ENCODE results near the gene PYGM. TPM values are rescaled to one million over a fixed set of nuclear protein-coding genes. Genes with fewer than 3 reads are reported as not detected.

The PYGM gene
- total RNA-seq, 1 donor from 2014 or later, result 0.26 TPM

- TF ChIP-seq CTCF (IDR thresholded peaks at IDR 0.05; ENCODE audit: insufficient read depth, low read length, severe bottlenecking), result no peak
- H3K4me3 ChIP-seq (ENCODE audit: low read depth, low read length), result no peak overlapping the region
- DNase-seq (ENCODE audit: low read depth) (no peak), FAIRE-seq (no peak)
- no peaks in the 10 kb centered on the region for H3K27me3 ChIP-seq (ENCODE audit: control insufficient read depth, insufficient read depth, low read length)
- H3K36me3 ChIP-seq (ENCODE audit: control insufficient read depth, insufficient read depth, low read length), result peaks cover 65% of the 10 kb centered on the region
These were observed 7.1 kb upstream of the PYGM start for GRCh38 chr11:64766881-64767280.

- DNase-seq (ENCODE audit: low read depth), result no peak
- Histone ChIP-seq H3K4me3 (ENCODE audit: low read depth, low read length) (no peak overlapping the region), H3K36me3 (ENCODE audit: control insufficient read depth, insufficient read depth, low read length) (peaks cover 60% of the 10 kb centered on the region), H3K27me3 (ENCODE audit: control insufficient read depth, insufficient read depth, low read length) (no peaks in the 10 kb centered on the region)
- no peak for TF ChIP-seq CTCF (IDR thresholded peaks at IDR 0.05; ENCODE audit: insufficient read depth, low read length, severe bottlenecking)
- no peak for FAIRE-seq
These were observed 6.3 kb upstream of the PYGM start for GRCh38 chr11:64765851-64766665.

- Histone ChIP-seq H3K27me3 (ENCODE audit: control insufficient read depth, insufficient read depth, low read length) (no peaks in the 10 kb centered on the region), H3K4me3 (ENCODE audit: low read depth, low read length) (no peak overlapping the region), H3K36me3 (ENCODE audit: control insufficient read depth, insufficient read depth, low read length) (peaks cover 54% of the 10 kb centered on the region)
- peak; percentile 20 for TF ChIP-seq CTCF (IDR thresholded peaks at IDR 0.05; ENCODE audit: insufficient read depth, low read length, severe bottlenecking)
- no peak for FAIRE-seq
- no peak for DNase-seq (ENCODE audit: low read depth)
These were observed 5.6 kb upstream of the PYGM start for GRCh38 chr11:64765291-64765850.

- DNase-seq (ENCODE audit: low read depth) (no peak), FAIRE-seq (no peak)
- Histone ChIP-seq H3K27me3 (ENCODE audit: control insufficient read depth, insufficient read depth, low read length) (no peaks in the 10 kb centered on the region), H3K4me3 (ENCODE audit: low read depth, low read length) (no peak overlapping the region), H3K36me3 (ENCODE audit: control insufficient read depth, insufficient read depth, low read length) (peaks cover 48% of the 10 kb centered on the region)
- TF ChIP-seq CTCF (IDR thresholded peaks at IDR 0.05; ENCODE audit: insufficient read depth, low read length, severe bottlenecking), result no peak
These were observed 5.0 kb upstream of the PYGM start for GRCh38 chr11:64764753-64765152.

- H3K27me3 ChIP-seq (ENCODE audit: control insufficient read depth, insufficient read depth, low read length), result no peaks in the 10 kb centered on the region
- H3K4me3 ChIP-seq (ENCODE audit: low read depth, low read length), result no peak overlapping the region
- peaks cover 44% of the 10 kb centered on the region for H3K36me3 ChIP-seq (ENCODE audit: control insufficient read depth, insufficient read depth, low read length)
- DNase-seq (ENCODE audit: low read depth), result no peak
- FAIRE-seq, result no peak
- no peak for TF ChIP-seq CTCF (IDR thresholded peaks at IDR 0.05; ENCODE audit: insufficient read depth, low read length, severe bottlenecking)
These were observed 4.4 kb upstream of the PYGM start for GRCh38 chr11:64764040-64764611.
